Measurements from ENCODE around the gene NR5A1. TPM values are rescaled to one million over a fixed set of nuclear protein-coding genes. Genes with fewer than 3 reads are reported as not detected.

NR5A1 gene
- total and polyA plus RNA-seq, 2 of the 13 experiments (the other 11 are each of a cell fraction or from before 2014, with no cell fraction given): 28.9 to 44.7 TPM

- no peak for TF ChIP-seq UBTF (CRISPR knock-in tag; IDR thresholded peaks at IDR 0.05)
- TF ChIP-seq JUND (CRISPR knock-in tag; IDR thresholded peaks at IDR 0.05): no peak
- no peak for TF ChIP-seq U2AF1 (optimal IDR thresholded peaks at IDR 0.05; ENCODE audit: low read depth, low read length)
- no peak for TF ChIP-seq EP300 (IDR thresholded peaks at IDR 0.05; ENCODE audit: low read depth in 2 of 2, low read length in 2 of 2)
- TF ChIP-seq EP300 (CRISPR knock-in tag; IDR thresholded peaks at IDR 0.05; ENCODE audit: borderline replicate concordance): no peak
- TF ChIP-seq NFKB2 (CRISPR knock-in tag; IDR thresholded peaks at IDR 0.05; ENCODE audit: borderline replicate concordance): no peak
- TF ChIP-seq SKIL (CRISPR knock-in tag; IDR thresholded peaks at IDR 0.05; ENCODE audit: borderline replicate concordance): no peak
- TF ChIP-seq PRDM10 (CRISPR knock-in tag; IDR thresholded peaks at IDR 0.05; ENCODE audit: low read depth): 0 out of 2 replicates have a peak, but pooled peaks have one; percentile 41
- TF ChIP-seq ZNF839 (CRISPR knock-in tag; IDR thresholded peaks at IDR 0.05; ENCODE audit: borderline replicate concordance): no peak
- TF ChIP-seq NFAT5 (CRISPR knock-in tag; IDR thresholded peaks at IDR 0.05): no peak
- TF ChIP-seq IRX3 (CRISPR knock-in tag; IDR thresholded peaks at IDR 0.05; ENCODE audit: borderline replicate concordance, low read depth): no peak
- TF ChIP-seq HINFP (CRISPR knock-in tag; IDR thresholded peaks at IDR 0.05; ENCODE audit: low read depth): no peak
Observed at GRCh38 chr9:124513376-124513994, 6.3 kb upstream of the NR5A1 start (continued).
